ENCODE data around the gene PKP2. TPM values are rescaled to one million over a fixed set of nuclear protein-coding genes. Genes with fewer than 3 reads are reported as not detected.
"Not testable (repeated sequence)": the region's sequence is repeated elsewhere in the genome, so short reads cannot be mapped to it uniquely, and the experiment has no call there.

The PKP2 gene
- total RNA-seq, 1 experiment from 2014 or later, result 18.4 TPM

DNA sequence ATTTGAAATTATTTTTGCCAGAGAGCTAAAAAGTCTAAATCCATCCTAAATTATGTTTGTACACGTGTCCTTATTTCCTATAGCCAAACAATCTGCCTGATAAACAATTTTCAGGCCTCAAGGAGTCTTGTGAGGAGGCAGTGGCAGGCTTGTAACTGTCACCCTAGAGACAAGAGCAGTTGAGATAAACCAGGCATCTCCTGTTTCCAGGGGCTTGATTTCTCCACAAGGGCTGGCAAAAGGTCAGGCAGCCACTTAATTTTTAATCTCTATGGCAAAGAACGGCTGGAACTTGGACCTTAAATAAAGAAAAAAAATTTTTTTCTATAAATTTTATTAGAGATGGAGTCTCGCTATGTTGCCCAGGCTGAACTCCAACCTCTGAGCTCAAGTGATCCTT is 15.5 kb downstream of the PKP2 start:
- Mint-ChIP-seq H3K9me3 (no peaks in the 10 kb centered on the region), H3K27me3 (ENCODE audit: low read depth) (no peaks in the 10 kb centered on the region), H3K27ac (no peak overlapping the region; a peak in 1 of 7 replicates), H3K4me1 (peaks cover 22 to 26% of the 10 kb centered on the region in 2 experiments), H3K4me3 (no peak overlapping the region), H3K36me3 (ENCODE audit: insufficient read depth in 1 of 3, low read depth in 3 of 3) (peaks cover 0 to 15% (median 5%) of the 10 kb centered on the region in 3 experiments; a peak in 5 of 7 replicates)
- Histone ChIP-seq H4K20me1 (ENCODE audit: control insufficient read depth, insufficient read depth, insufficient read length) (no peaks in the 10 kb centered on the region), H3K23me2 (ENCODE audit: insufficient read length, low read depth, low read length, poor library complexity, severe bottlenecking) (no peaks in the 10 kb centered on the region), H2BK15ac (ENCODE audit: low read depth, low read length) (no peak overlapping the region), H3K4ac (ENCODE audit: low read depth, low read length) (no peak overlapping the region), H3K27ac (ENCODE audit: insufficient read length, low read depth, low read length) (no peak overlapping the region), H3K23ac (ENCODE audit: insufficient read length, low read depth, low read length) (no peak overlapping the region), H4K91ac (ENCODE audit: insufficient read length, low read depth, low read length) (no peak overlapping the region), H2BK20ac (ENCODE audit: low read depth, low read length, poor library complexity, severe bottlenecking) (no peak overlapping the region), H3K9me3 (ENCODE audit: control insufficient read depth, low read depth, low read length) (no peaks in the 10 kb centered on the region), H3K79me1 (ENCODE audit: insufficient read depth, low read depth, low read length, poor library complexity, severe bottlenecking) (peaks cover 3% of the 10 kb centered on the region), H4K5ac (ENCODE audit: insufficient read length, low read depth, low read length) (no peak overlapping the region), H3T11ph (ENCODE audit: low read length) (no peak overlapping the region), H3K18ac (ENCODE audit: insufficient read length, low read depth, low read length) (no peak overlapping the region), H2BK5ac (ENCODE audit: insufficient read length, low read length) (no peak overlapping the region), H2BK120ac (ENCODE audit: low read depth, low read length, poor library complexity, severe bottlenecking) (no peak overlapping the region), H3K79me2 (ENCODE audit: insufficient read depth, low read length) (no peaks in the 10 kb centered on the region), H2AFZ (ENCODE audit: low read length) (no peak overlapping the region), H3K27me3 (ENCODE audit: insufficient read depth, low read length) (no peaks in the 10 kb centered on the region), H3K9ac (ENCODE audit: extremely low read depth, insufficient read length, low read length) (no peak overlapping the region), H3K4me2 (ENCODE audit: insufficient read depth, insufficient read length, low read length) (no peak overlapping the region), H3K14ac (ENCODE audit: insufficient read depth, low read length) (no peak overlapping the region), H2BK12ac (ENCODE audit: insufficient read length, low read depth, low read length) (no peak overlapping the region), H3K56ac (ENCODE audit: insufficient read length, low read depth, low read length) (no peak overlapping the region), H2AK5ac (ENCODE audit: insufficient read length, low read length) (no peak overlapping the region), H3K4me1 (ENCODE audit: insufficient read depth, low read length) (peaks cover 7% of the 10 kb centered on the region; the same call in 1 of the 2 replicates), H4K8ac (replicated peaks; ENCODE audit: insufficient read length, low read depth, low read length) (no peak overlapping the region)
- no CpG with 5 or more reads among the region's 3 CpGs for WGBS (ENCODE audit: extremely low coverage, insufficient read length, low lambda C conversion rate)
- DNase-seq, result no peak
- TF ChIP-seq, protein P1, sequence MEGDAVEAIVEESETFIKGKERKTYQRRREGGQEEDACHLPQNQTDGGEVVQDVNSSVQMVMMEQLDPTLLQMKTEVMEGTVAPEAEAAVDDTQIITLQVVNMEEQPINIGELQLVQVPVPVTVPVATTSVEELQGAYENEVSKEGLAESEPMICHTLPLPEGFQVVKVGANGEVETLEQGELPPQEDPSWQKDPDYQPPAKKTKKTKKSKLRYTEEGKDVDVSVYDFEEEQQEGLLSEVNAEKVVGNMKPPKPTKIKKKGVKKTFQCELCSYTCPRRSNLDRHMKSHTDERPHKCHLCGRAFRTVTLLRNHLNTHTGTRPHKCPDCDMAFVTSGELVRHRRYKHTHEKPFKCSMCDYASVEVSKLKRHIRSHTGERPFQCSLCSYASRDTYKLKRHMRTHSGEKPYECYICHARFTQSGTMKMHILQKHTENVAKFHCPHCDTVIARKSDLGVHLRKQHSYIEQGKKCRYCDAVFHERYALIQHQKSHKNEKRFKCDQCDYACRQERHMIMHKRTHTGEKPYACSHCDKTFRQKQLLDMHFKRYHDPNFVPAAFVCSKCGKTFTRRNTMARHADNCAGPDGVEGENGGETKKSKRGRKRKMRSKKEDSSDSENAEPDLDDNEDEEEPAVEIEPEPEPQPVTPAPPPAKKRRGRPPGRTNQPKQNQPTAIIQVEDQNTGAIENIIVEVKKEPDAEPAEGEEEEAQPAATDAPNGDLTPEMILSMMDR (conservative IDR thresholded peaks at IDR 0.05), result no peak

DNA sequence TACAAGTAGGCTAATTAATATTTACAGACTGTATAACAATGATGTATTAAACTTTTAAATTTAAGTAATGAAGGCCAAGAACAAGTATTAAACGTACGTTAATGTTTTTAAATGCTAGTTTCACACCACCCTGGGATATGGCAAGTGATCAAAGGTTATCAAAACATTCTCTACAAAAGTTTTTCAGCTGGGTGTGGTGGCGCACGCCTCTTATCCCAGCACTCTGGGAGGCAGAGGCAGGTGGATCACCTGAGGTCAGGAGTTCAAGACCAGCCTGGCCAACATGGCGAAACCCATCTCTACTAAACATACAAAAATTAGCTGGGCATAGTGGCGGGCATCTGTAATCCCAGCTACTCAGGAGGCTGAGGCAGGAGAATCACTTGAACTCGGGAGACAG is 17.5 kb downstream of the PKP2 start:
- H3T11ph ChIP-seq (ENCODE audit: low read length); H2BK20ac ChIP-seq (ENCODE audit: low read depth, low read length, poor library complexity, severe bottlenecking); H3K9ac ChIP-seq (ENCODE audit: extremely low read depth, insufficient read length, low read length); H4K8ac ChIP-seq (replicated peaks; ENCODE audit: insufficient read length, low read depth, low read length); H3K4me2 ChIP-seq (ENCODE audit: insufficient read depth, insufficient read length, low read length); H2BK5ac ChIP-seq (ENCODE audit: insufficient read length, low read length); H3K4me3 Mint-ChIP-seq; H3K56ac ChIP-seq (ENCODE audit: insufficient read length, low read depth, low read length); H2BK120ac ChIP-seq (ENCODE audit: low read depth, low read length, poor library complexity, severe bottlenecking); H3K4me1 ChIP-seq (ENCODE audit: insufficient read depth, low read length); H4K5ac ChIP-seq (ENCODE audit: insufficient read length, low read depth, low read length); H2AFZ ChIP-seq (ENCODE audit: low read length); H3K27me3 Mint-ChIP-seq (ENCODE audit: low read depth); H3K9me3 ChIP-seq (ENCODE audit: control insufficient read depth, low read depth, low read length); H2BK12ac ChIP-seq (ENCODE audit: insufficient read length, low read depth, low read length); H3K14ac ChIP-seq (ENCODE audit: insufficient read depth, low read length); H4K20me1 ChIP-seq (ENCODE audit: control insufficient read depth, insufficient read depth, insufficient read length); H3K23me2 ChIP-seq (ENCODE audit: insufficient read length, low read depth, low read length, poor library complexity, severe bottlenecking); H3K18ac ChIP-seq (ENCODE audit: insufficient read length, low read depth, low read length); H2BK15ac ChIP-seq (ENCODE audit: low read depth, low read length); H2AK5ac ChIP-seq (ENCODE audit: insufficient read length, low read length); H4K91ac ChIP-seq (ENCODE audit: insufficient read length, low read depth, low read length); H3K79me1 ChIP-seq (ENCODE audit: insufficient read depth, low read depth, low read length, poor library complexity, severe bottlenecking); H3K27ac ChIP-seq (ENCODE audit: insufficient read length, low read depth, low read length); H3K4ac ChIP-seq (ENCODE audit: low read depth, low read length); H3K23ac ChIP-seq (ENCODE audit: insufficient read length, low read depth, low read length); H3K27me3 ChIP-seq (ENCODE audit: insufficient read depth, low read length); DNase-seq; H3K9me3 Mint-ChIP-seq; H3K79me2 ChIP-seq (ENCODE audit: insufficient read depth, low read length): not testable (repeated sequence)
- Mint-ChIP-seq H3K27ac (peak overlapping the region in 1 of 3 experiments; percentile 63; a peak in 1 of 7 replicates), H3K36me3 (ENCODE audit: insufficient read depth in 1 of 3, low read depth in 3 of 3) (peaks cover 0 to 18% (median 5%) of the 10 kb centered on the region in 3 experiments; a peak in 5 of 7 replicates), H3K4me1 (peaks cover 10 to 11% of the 10 kb centered on the region in 2 experiments; a peak in 3 of 4 replicates)
- no CpG with 5 or more reads among the region's 7 CpGs for WGBS (ENCODE audit: extremely low coverage, insufficient read length, low lambda C conversion rate)
